HL-60 (cell line): Measurements from ENCODE around the gene SECISBP2L.

Experiments used
- POLR2AphosphoS5 ChIP-seq: IDR thresholded peaks from 2 replicates; pipeline ENCODE4 v1.6.1; 2012; ENCODE audit warnings: low read depth
- TF ChIP-seq, protein P1 (sequence below): IDR thresholded peaks from one replicate; pipeline ENCODE4 v1.5.1; 2011; ENCODE audit warnings: low read length, control low read depth, inconsistent platforms; ENCODE audit not compliant: insufficient read depth
- TF ChIP-seq, protein P2 (sequence below): IDR thresholded peaks from 2 replicates; pipeline ENCODE4 v1.6.1; 2012; ENCODE audit warnings: low read depth; ENCODE audit not compliant: insufficient replicate concordance

DNA sequence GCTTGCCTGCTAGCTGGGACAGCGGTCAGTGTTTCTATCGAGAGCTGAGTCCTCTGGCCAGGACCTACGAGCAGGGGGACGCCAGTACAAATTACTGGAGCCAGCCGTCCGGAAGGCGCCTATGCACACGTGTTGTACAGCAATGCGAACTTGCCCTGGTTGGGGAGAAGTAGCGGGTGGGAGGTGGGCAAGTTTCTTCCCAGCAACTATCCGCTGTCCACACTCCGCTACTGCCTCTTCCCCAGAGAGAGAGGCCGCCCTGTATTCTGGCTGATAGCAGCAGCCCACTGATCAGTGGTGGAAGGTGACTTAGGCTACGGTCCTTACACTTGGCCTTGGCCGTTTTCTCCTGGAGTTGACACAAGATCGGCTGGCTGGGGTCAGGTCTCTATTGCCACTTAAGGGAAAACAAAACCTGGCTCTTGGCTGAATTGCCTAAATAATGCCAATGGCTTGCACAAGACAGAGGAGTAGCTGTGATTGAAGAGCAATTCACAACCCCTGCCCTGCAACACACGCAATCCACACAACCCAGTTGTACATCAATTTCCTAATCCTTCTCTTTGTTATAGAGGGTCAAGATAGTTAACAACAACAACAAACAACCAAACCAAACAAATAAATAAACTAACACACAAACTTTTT lies 69.7 kb downstream of the SECISBP2L start:
- no peak for TF ChIP-seq POLR2AphosphoS5
- TF ChIP-seq, protein P1, sequence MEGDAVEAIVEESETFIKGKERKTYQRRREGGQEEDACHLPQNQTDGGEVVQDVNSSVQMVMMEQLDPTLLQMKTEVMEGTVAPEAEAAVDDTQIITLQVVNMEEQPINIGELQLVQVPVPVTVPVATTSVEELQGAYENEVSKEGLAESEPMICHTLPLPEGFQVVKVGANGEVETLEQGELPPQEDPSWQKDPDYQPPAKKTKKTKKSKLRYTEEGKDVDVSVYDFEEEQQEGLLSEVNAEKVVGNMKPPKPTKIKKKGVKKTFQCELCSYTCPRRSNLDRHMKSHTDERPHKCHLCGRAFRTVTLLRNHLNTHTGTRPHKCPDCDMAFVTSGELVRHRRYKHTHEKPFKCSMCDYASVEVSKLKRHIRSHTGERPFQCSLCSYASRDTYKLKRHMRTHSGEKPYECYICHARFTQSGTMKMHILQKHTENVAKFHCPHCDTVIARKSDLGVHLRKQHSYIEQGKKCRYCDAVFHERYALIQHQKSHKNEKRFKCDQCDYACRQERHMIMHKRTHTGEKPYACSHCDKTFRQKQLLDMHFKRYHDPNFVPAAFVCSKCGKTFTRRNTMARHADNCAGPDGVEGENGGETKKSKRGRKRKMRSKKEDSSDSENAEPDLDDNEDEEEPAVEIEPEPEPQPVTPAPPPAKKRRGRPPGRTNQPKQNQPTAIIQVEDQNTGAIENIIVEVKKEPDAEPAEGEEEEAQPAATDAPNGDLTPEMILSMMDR: no peak
- TF ChIP-seq, protein P2, sequence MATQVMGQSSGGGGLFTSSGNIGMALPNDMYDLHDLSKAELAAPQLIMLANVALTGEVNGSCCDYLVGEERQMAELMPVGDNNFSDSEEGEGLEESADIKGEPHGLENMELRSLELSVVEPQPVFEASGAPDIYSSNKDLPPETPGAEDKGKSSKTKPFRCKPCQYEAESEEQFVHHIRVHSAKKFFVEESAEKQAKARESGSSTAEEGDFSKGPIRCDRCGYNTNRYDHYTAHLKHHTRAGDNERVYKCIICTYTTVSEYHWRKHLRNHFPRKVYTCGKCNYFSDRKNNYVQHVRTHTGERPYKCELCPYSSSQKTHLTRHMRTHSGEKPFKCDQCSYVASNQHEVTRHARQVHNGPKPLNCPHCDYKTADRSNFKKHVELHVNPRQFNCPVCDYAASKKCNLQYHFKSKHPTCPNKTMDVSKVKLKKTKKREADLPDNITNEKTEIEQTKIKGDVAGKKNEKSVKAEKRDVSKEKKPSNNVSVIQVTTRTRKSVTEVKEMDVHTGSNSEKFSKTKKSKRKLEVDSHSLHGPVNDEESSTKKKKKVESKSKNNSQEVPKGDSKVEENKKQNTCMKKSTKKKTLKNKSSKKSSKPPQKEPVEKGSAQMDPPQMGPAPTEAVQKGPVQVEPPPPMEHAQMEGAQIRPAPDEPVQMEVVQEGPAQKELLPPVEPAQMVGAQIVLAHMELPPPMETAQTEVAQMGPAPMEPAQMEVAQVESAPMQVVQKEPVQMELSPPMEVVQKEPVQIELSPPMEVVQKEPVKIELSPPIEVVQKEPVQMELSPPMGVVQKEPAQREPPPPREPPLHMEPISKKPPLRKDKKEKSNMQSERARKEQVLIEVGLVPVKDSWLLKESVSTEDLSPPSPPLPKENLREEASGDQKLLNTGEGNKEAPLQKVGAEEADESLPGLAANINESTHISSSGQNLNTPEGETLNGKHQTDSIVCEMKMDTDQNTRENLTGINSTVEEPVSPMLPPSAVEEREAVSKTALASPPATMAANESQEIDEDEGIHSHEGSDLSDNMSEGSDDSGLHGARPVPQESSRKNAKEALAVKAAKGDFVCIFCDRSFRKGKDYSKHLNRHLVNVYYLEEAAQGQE: no peak
